HepG2 (cell line): ENCODE results near the gene ITPK1. TPM values are rescaled to one million over a fixed set of nuclear protein-coding genes. Genes with fewer than 3 reads are reported as not detected.

ENCODE experiments used
- ATF2 ChIP-seq: sonication (generic); formaldehyde crosslinking; IDR thresholded peaks from 2 replicates; pipeline ENCODE4 v1.4.0; 2020; ENCODE audit warnings: missing genetic modification reagents
- ATM ChIP-seq: fragments of 450-650 bp; IDR thresholded peaks from 2 replicates; pipeline ENCODE4 v1.7.1; 2017; ENCODE audit warnings: mild to moderate bottlenecking, borderline replicate concordance
- EP300 ChIP-seq, 3 experiments: sonication (generic) in 1 of 3; formaldehyde crosslinking in 1 of 3; IDR thresholded peaks; 2 replicates each; pipeline versions ENCODE4 v1.5.1 to v1.6.1; 2011 to 2020; ENCODE audit warnings: low read depth in 2 of 3, low read length in 2 of 3, borderline replicate concordance in 1 of 3, improper control_type of control experiment in 1 of 3, mild to moderate bottlenecking in 1 of 3, missing genetic modification reagents in 1 of 3, moderate library complexity in 1 of 3
- FOXA1 ChIP-seq, 2 experiments: fragments of 450-650 bp in 1 of 2; sonication (generic) in 1 of 2; formaldehyde crosslinking in 1 of 2; IDR thresholded peaks; 2 replicates each; pipeline versions ENCODE4 v1.4.0 to v1.6.1; 2016 to 2020; ENCODE audit warnings: missing genetic modification reagents in 1 of 2
- HMGXB4 ChIP-seq, 2 experiments: sonication (generic) in 1 of 2; formaldehyde crosslinking in 1 of 2; IDR thresholded peaks; 2 replicates each; pipeline versions ENCODE4 v1.4.0 to v1.6.1; 2018 to 2020; ENCODE audit warnings: missing genetic modification reagents in 2 of 2, borderline replicate concordance in 1 of 2, low read depth in 1 of 2, mild to moderate bottlenecking in 1 of 2, missing biosample characterization in 1 of 2
- HNF1A ChIP-seq, 2 experiments: sonication (generic) in 1 of 2; formaldehyde crosslinking in 1 of 2; IDR thresholded peaks; 2 replicates each; pipeline versions ENCODE4 v1.4.0 to v1.6.1; 2016 to 2020; ENCODE audit warnings: borderline replicate concordance in 1 of 2, low read depth in 1 of 2, mild to moderate bottlenecking in 1 of 2, missing genetic modification reagents in 1 of 2
- KDM1A ChIP-seq: IDR thresholded peaks from 2 replicates; pipeline ENCODE4 v1.6.1; 2016; ENCODE audit warnings: missing compliant biosample characterization
- KDM2A ChIP-seq: sonication (generic); formaldehyde crosslinking; IDR thresholded peaks from 2 replicates; pipeline ENCODE4 v1.4.0; 2020; ENCODE audit warnings: low read depth, missing genetic modification reagents, borderline replicate concordance
- MAF1 ChIP-seq: sonication (generic); formaldehyde crosslinking; IDR thresholded peaks from 2 replicates; pipeline ENCODE4 v1.5.0; 2020; ENCODE audit warnings: missing genetic modification reagents, borderline replicate concordance
- PCBP1 ChIP-seq: fragments of 200-400 bp; formaldehyde crosslinking; IDR thresholded peaks from 2 replicates; pipeline ENCODE4 v1.6.1; 2017; ENCODE audit warnings: mild to moderate bottlenecking, low read depth, low read length, borderline replicate concordance
- PHF8 ChIP-seq: sonication (generic); formaldehyde crosslinking; IDR thresholded peaks from 2 replicates; pipeline ENCODE4 v1.5.0; 2020; ENCODE audit warnings: missing genetic modification reagents
- RARG ChIP-seq: sonication (generic); formaldehyde crosslinking; IDR thresholded peaks from 2 replicates; pipeline ENCODE4 v1.4.0; 2020; ENCODE audit warnings: low read depth, mild to moderate bottlenecking, missing genetic modification reagents
- SIN3B ChIP-seq: fragments of 150-350 bp; IDR thresholded peaks from 2 replicates; pipeline ENCODE4 v1.6.1; 2014; ENCODE audit warnings: low read length
- SOX13 ChIP-seq, 3 experiments: fragments of 450-650 bp in 1 of 3; sonication (generic) in 1 of 3; formaldehyde crosslinking in 1 of 3; IDR thresholded peaks in 2 of 3; conservative IDR thresholded peaks in 1 of 3; 2 replicates each; pipeline versions ENCODE4 v1.5.0 to v1.6.1; 2016 to 2020; ENCODE audit warnings: antibody characterized with exemption in 1 of 3, mild to moderate bottlenecking in 1 of 3, missing compliant biosample characterization in 1 of 3, missing genetic modification reagents in 1 of 3, moderate library complexity in 1 of 3
- ZBTB25 ChIP-seq: IDR thresholded peaks from 2 replicates; pipeline ENCODE4 v1.6.1; 2018; ENCODE audit warnings: missing genetic modification reagents
- ZNF224 ChIP-seq: sonication (generic); formaldehyde crosslinking; IDR thresholded peaks from 2 replicates; pipeline ENCODE4 v1.5.0; 2020; ENCODE audit warnings: mild to moderate bottlenecking, missing genetic modification reagents
- ZNF292 ChIP-seq: sonication (generic); formaldehyde crosslinking; IDR thresholded peaks from 2 replicates; pipeline ENCODE4 v1.8.1; 2022; ENCODE audit warnings: mild to moderate bottlenecking, low read depth, missing genetic modification reagents, borderline replicate concordance
- ZNF562 ChIP-seq: sonication (generic); formaldehyde crosslinking; IDR thresholded peaks from 2 replicates; pipeline ENCODE4 v1.8.0; 2022; ENCODE audit warnings: missing genetic modification reagents, borderline replicate concordance
- ZSCAN29 ChIP-seq: sonication (generic); formaldehyde crosslinking; conservative IDR thresholded peaks from 2 replicates; pipeline ENCODE4 v1.4.0; 2020; ENCODE audit warnings: mild to moderate bottlenecking, missing genetic modification reagents
- polyA plus RNA-seq, 8 experiments: library from polyadenylated mRNA; depleted of rRNA in 3 of 8; stranded (reverse) in 7 of 8; unstranded in 1 of 8; fragments of >200 nt; fragmentation: Illumina TruSeq in 4 of 8; extraction: Trizol in 4 of 8; gene quantifications; 2 replicates each; pipeline versions ENCODE4 v1.2.1 to v1.2.3, GENCODE V29; 2011 to 2016; ENCODE audit warnings: low read depth in 4 of 8, missing spikeins in 1 of 8, mixed read lengths in 1 of 8; ENCODE audit not compliant: insufficient read depth in 1 of 8
- total RNA-seq, 5 experiments: library from RNA; depleted of rRNA; stranded (reverse); fragments of >200 nt; fragmentation: Illumina TruSeq; extraction: Trizol; gene quantifications; 2 replicates each; pipeline ENCODE4 v1.2.3, GENCODE V29; 2016; ENCODE audit warnings: low read depth in 1 of 5

ITPK1 gene
- total and polyA plus RNA-seq, 2 of the 13 experiments (the other 11 are each of a cell fraction or from before 2014, with no cell fraction given), result 20.5 to 47.5 TPM

- TF ChIP-seq FOXA1 (IDR thresholded peaks at IDR 0.05) (no peak), FOXA1 (CRISPR knock-in tag; IDR thresholded peaks at IDR 0.05) (0 out of 2 replicates have a peak, but pooled peaks have one; percentile 15), RARG (no peak), KDM2A (CRISPR knock-in tag) (no peak), HMGXB4 (CRISPR knock-in tag; IDR thresholded peaks at IDR 0.05; ENCODE audit: borderline replicate concordance in 1 of 2, low read depth in 1 of 2) (0 out of 4 replicates have a peak, but pooled peaks of 1 of the 2 experiments have one; percentile 12), ATF2 (no peak), ZNF292 (CRISPR knock-in tag) (peak; percentile 79; the same call in 1 of the 2 replicates), MAF1 (CRISPR knock-in tag) (no peak), HNF1A (IDR thresholded peaks at IDR 0.05; ENCODE audit: low read depth) (peak; percentile 10; the same call in 1 of the 2 replicates), HNF1A (CRISPR knock-in tag; IDR thresholded peaks at IDR 0.05; ENCODE audit: borderline replicate concordance) (peak; percentile 38; the same call in 1 of the 2 replicates), KDM1A (CRISPR knock-in tag) (no peak), SIN3B (no peak), ATM (no peak), ZNF562 (CRISPR knock-in tag) (no peak), PCBP1 (no peak), ZBTB25 (CRISPR knock-in tag) (no peak), ZNF224 (CRISPR knock-in tag) (no peak), PHF8 (CRISPR knock-in tag) (peak; percentile 29; the same call in 1 of the 2 replicates), EP300 (IDR thresholded peaks at IDR 0.05; ENCODE audit: low read depth in 2 of 2, low read length in 2 of 2) (peak in 1 of 2 experiments; percentile 74; a peak in 3 of 4 replicates), EP300 (CRISPR knock-in tag; IDR thresholded peaks at IDR 0.05; ENCODE audit: borderline replicate concordance) (peak; percentile 20; the same call in 1 of the 2 replicates), SOX13 (IDR thresholded peaks at IDR 0.05) (no peak), SOX13 (CRISPR knock-in tag; conservative IDR thresholded peaks at IDR 0.05 in 1 of 2, IDR thresholded peaks at IDR 0.05 in 1 of 2) (peak in 1 of 2 experiments; percentile 76; a peak in 2 of 4 replicates), ZSCAN29 (CRISPR knock-in tag) (0 out of 2 replicates have a peak, but pooled peaks have one; percentile 20)
Observed at GRCh38 chr14:93019970-93020369, 95.8 kb downstream of the ITPK1 start (continued).
